HL-60 (cell line): ENCODE measurements around the gene PDE2A.

Source experiments
- GABPA ChIP-seq: IDR thresholded peaks from 2 replicates; pipeline ENCODE4 v1.6.1; 2012; ENCODE audit warnings: low read depth
- POLR2AphosphoS5 ChIP-seq: IDR thresholded peaks from 2 replicates; pipeline ENCODE4 v1.6.1; 2012; ENCODE audit warnings: low read depth
- SPI1 ChIP-seq: IDR thresholded peaks from 2 replicates; pipeline ENCODE4 v1.6.1; 2012; ENCODE audit warnings: low read depth, mild to moderate bottlenecking, borderline replicate concordance
- TF ChIP-seq, protein P1 (sequence below): IDR thresholded peaks from one replicate; pipeline ENCODE4 v1.5.1; 2011; ENCODE audit warnings: low read length, control low read depth, inconsistent platforms; ENCODE audit not compliant: insufficient read depth
- TF ChIP-seq, protein P2 (sequence below): IDR thresholded peaks from 2 replicates; pipeline ENCODE4 v1.6.1; 2012; ENCODE audit warnings: low read depth; ENCODE audit not compliant: insufficient replicate concordance

DNA sequence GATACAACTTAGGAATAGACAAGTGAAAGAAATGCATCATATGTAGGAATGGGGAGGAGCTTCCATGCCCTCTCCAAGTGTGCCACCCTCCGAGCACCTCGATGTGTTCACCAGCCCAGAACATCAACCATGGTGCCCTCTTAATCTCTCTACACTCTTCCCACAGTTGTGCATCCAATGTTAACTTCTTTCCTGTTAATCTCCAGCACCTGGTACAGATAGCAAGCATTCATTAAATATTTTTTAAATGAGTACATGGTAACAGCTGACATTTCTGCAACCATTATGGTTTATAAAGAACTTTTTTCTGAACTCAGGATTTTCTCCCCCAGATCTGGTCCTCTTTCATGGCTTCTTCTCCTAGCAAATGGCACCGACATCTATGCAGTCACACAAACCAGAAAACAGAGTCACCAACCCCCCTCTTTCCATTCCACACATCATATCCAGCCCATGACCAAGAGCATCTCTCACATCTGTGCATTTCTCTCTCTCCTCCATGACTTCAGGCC is 121.8 kb downstream of the PDE2A start:
- TF ChIP-seq, protein P1, sequence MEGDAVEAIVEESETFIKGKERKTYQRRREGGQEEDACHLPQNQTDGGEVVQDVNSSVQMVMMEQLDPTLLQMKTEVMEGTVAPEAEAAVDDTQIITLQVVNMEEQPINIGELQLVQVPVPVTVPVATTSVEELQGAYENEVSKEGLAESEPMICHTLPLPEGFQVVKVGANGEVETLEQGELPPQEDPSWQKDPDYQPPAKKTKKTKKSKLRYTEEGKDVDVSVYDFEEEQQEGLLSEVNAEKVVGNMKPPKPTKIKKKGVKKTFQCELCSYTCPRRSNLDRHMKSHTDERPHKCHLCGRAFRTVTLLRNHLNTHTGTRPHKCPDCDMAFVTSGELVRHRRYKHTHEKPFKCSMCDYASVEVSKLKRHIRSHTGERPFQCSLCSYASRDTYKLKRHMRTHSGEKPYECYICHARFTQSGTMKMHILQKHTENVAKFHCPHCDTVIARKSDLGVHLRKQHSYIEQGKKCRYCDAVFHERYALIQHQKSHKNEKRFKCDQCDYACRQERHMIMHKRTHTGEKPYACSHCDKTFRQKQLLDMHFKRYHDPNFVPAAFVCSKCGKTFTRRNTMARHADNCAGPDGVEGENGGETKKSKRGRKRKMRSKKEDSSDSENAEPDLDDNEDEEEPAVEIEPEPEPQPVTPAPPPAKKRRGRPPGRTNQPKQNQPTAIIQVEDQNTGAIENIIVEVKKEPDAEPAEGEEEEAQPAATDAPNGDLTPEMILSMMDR, result no peak
- TF ChIP-seq SPI1 (no peak), GABPA (no peak), POLR2AphosphoS5 (no peak)
- TF ChIP-seq, protein P2, sequence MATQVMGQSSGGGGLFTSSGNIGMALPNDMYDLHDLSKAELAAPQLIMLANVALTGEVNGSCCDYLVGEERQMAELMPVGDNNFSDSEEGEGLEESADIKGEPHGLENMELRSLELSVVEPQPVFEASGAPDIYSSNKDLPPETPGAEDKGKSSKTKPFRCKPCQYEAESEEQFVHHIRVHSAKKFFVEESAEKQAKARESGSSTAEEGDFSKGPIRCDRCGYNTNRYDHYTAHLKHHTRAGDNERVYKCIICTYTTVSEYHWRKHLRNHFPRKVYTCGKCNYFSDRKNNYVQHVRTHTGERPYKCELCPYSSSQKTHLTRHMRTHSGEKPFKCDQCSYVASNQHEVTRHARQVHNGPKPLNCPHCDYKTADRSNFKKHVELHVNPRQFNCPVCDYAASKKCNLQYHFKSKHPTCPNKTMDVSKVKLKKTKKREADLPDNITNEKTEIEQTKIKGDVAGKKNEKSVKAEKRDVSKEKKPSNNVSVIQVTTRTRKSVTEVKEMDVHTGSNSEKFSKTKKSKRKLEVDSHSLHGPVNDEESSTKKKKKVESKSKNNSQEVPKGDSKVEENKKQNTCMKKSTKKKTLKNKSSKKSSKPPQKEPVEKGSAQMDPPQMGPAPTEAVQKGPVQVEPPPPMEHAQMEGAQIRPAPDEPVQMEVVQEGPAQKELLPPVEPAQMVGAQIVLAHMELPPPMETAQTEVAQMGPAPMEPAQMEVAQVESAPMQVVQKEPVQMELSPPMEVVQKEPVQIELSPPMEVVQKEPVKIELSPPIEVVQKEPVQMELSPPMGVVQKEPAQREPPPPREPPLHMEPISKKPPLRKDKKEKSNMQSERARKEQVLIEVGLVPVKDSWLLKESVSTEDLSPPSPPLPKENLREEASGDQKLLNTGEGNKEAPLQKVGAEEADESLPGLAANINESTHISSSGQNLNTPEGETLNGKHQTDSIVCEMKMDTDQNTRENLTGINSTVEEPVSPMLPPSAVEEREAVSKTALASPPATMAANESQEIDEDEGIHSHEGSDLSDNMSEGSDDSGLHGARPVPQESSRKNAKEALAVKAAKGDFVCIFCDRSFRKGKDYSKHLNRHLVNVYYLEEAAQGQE, result no peak
